ENCODE results near the gene NDUFB8. TPM values are rescaled to one million over a fixed set of nuclear protein-coding genes. Genes with fewer than 3 reads are reported as not detected.
A peak's percentile ranks its signal among the peaks of the same experiment; 100 is the strongest.
"Not testable (repeated sequence)": the region's sequence is repeated elsewhere in the genome, so short reads cannot be mapped to it uniquely, and the experiment has no call there.

The NDUFB8 gene
- total RNA-seq, result 100 to 1,000 TPM; 122 to 229 (median 167) TPM

DNA sequence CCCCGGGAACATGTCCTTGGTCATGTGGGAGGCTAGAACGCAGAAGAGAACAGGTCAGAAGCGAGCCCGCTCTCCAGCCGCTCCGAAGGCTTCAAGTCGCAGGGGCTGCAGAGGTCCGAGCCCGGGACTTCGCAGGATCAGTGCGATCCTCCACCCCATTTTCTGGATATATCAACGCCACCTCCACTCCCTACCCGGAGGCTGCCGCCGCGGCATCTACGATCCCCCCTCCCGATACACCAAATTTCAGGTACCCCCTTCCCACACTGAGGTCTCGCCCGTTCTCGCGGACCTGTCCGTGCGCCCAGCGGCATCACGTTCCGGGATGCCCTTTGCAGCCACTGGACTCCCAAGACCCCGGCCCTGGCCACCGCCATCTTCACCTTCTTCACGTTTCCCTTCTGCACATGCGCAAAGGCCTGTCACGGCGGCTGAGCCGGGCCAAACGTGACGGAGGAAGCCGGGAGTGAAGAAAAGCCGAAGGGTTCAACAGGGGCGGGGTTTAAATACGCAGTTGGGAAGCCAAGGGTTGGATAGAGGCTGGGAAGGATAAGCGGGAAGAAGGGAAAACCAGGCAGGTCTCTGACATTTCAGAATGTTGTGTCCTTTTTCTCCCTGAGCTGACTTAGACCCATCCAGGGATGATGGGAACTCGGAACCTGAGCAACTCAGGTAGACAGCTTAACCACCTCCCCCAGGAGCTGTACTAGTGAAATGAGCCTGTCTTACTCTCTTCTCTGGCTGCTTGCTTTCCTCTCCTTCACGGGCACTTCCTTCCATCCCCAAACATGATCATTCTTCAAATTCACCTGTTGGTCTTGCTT lies at the start of gene NDUFB8:
TSS of gene NDUFB8 (minus strand) at position 397 of the 824 bp plus-strand sequence. CDS start at position 377, 20 bp downstream.
- Histone ChIP-seq H3K27me3 (no peaks in the 10 kb centered on the region), H3K4me3 (peak within 1 kb of the TSS; percentile 66 to 93 (median 85)), H3K4me1 (peaks cover 0 to 19% (median 5%) of the 10 kb centered on the region in 4 donors), H3K9me3 (no peaks in the 10 kb centered on the region), H3K36me3 (peaks cover 0 to 23% (median 0%) of the 10 kb centered on the region in 3 donors), H3K27ac (peak within 1 kb of the TSS; percentile 79 to 83 (median 82))
- TF ChIP-seq CTCF (IDR thresholded peaks at IDR 0.05) (no peak), POLR2A (IDR thresholded peaks at IDR 0.05) (peak; percentile 42 to 57)
- peak; percentile 89 to 95 (median 91) for DNase-seq

- DNase-seq, result peak in 1 of 3 donors; percentile 40
- Histone ChIP-seq H3K9me3 (no peaks in the 10 kb centered on the region), H3K27ac (no peak overlapping the region), H3K36me3 (no peaks in the 10 kb centered on the region), H3K4me3 (no peak overlapping the region), H3K27me3 (no peaks in the 10 kb centered on the region), H3K4me1 (no peaks in the 10 kb centered on the region)
- TF ChIP-seq CTCF (IDR thresholded peaks at IDR 0.05) (no peak), POLR2A (IDR thresholded peaks at IDR 0.05) (no peak)
Observed at GRCh38 chr10:100576282-100576635, 46.6 kb upstream of the NDUFB8 start.

- H3K27me3 ChIP-seq, result no peaks in the 10 kb centered on the region
- no peaks in the 10 kb centered on the region for H3K4me1 ChIP-seq
- no peak for DNase-seq
- TF ChIP-seq POLR2A (IDR thresholded peaks at IDR 0.05) (no peak), CTCF (IDR thresholded peaks at IDR 0.05) (no peak)
- no peak overlapping the region for H3K4me3 ChIP-seq
- H3K27ac ChIP-seq, result no peak overlapping the region
- no peaks in the 10 kb centered on the region for H3K36me3 ChIP-seq
- no peaks in the 10 kb centered on the region for H3K9me3 ChIP-seq
Observed at GRCh38 chr10:100575585-100576281, 46.1 kb upstream of the NDUFB8 start.

DNA sequence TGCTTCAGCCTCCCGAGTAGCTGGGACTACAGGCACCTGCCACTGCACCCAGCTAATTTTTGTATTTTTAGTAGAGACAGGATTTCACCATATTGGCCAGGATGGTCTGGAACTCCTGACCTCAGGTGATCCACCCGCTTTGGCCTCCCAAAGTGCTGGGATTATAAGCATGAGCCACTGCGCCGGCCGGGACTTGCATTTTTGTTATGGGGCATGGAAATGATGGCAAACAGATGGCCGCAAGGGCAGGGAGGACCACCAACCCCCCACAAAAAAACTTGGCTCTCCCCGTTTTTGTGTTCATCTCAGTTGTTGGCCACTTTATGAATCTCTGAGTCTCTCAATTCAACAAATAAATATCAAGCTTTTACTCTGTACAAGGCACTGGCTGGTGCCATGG lies 45.5 kb upstream of the NDUFB8 start:
- peak in 1 of 3 donors; percentile 38 for DNase-seq
- H3K36me3 ChIP-seq, H3K27me3 ChIP-seq, H3K27ac ChIP-seq, H3K4me1 ChIP-seq, H3K4me3 ChIP-seq, H3K9me3 ChIP-seq: not testable (repeated sequence)

GRCh38 chr10:100571084-100571856 lies 41.6 kb upstream of the NDUFB8 start:
- H3K4me1 ChIP-seq, result no peaks in the 10 kb centered on the region
- no peaks in the 10 kb centered on the region for H3K36me3 ChIP-seq
- DNase-seq, result peak in 1 of 3 donors; percentile 27
- no peaks in the 10 kb centered on the region for H3K9me3 ChIP-seq
- no peak for TF ChIP-seq POLR2A (IDR thresholded peaks at IDR 0.05)
- no peak for TF ChIP-seq CTCF (IDR thresholded peaks at IDR 0.05)
- no peak overlapping the region for H3K4me3 ChIP-seq
- H3K27ac ChIP-seq, result no peak overlapping the region
- no peaks in the 10 kb centered on the region for H3K27me3 ChIP-seq

Measured in Peyer's patch (tissue), 4 donors.